Raji (cell line): ENCODE measurements around the gene VPS37C.

Source experiments
- POLR2A ChIP-seq: IDR thresholded peaks from 2 replicates; pipeline ENCODE4 v1.6.1; 2011; ENCODE audit warnings: low read depth, low read length, control low read depth; ENCODE audit not compliant: insufficient read depth

VPS37C gene

GRCh38 chr11:61144511-61145179 is 16.6 kb downstream of the VPS37C start:
- no peak for TF ChIP-seq POLR2A

- TF ChIP-seq POLR2A = no peak
Measured at GRCh38 chr11:61142424-61142823, 18.8 kb downstream of the VPS37C start.

- no peak for TF ChIP-seq POLR2A
Measured at GRCh38 chr11:61141601-61142028, 19.6 kb downstream of the VPS37C start.

GRCh38 chr11:61140416-61140815 is 20.8 kb downstream of the VPS37C start:
- no peak for TF ChIP-seq POLR2A

- no peak for TF ChIP-seq POLR2A
Measured at GRCh38 chr11:61139387-61139786, 21.8 kb downstream of the VPS37C start.

- no peak for TF ChIP-seq POLR2A
Measured at GRCh38 chr11:61138935-61139334, 22.3 kb downstream of the VPS37C start.

GRCh38 chr11:61134801-61135257 is 26.4 kb downstream of the VPS37C start:
- no peak for TF ChIP-seq POLR2A

- TF ChIP-seq POLR2A = no peak
Measured at GRCh38 chr11:61133956-61134662, 27.1 kb downstream of the VPS37C start.

- no peak for TF ChIP-seq POLR2A
Measured at GRCh38 chr11:61133145-61133544, 28.1 kb downstream of the VPS37C start.

- TF ChIP-seq POLR2A = no peak
Measured at GRCh38 chr11:61132646-61133045, 28.6 kb downstream of the VPS37C start.

GRCh38 chr11:61131998-61132555 is 29.1 kb downstream of the VPS37C start:
- TF ChIP-seq POLR2A = no peak

GRCh38 chr11:61131586-61131985 is 29.6 kb downstream of the VPS37C start:
- no peak for TF ChIP-seq POLR2A

- no peak for TF ChIP-seq POLR2A
Measured at GRCh38 chr11:61131186-61131585, 30.0 kb downstream of the VPS37C start.

- no peak for TF ChIP-seq POLR2A
Measured at GRCh38 chr11:61129639-61130523, 31.3 kb downstream of the VPS37C start.
